UCSD-AML1 (cell line): ENCODE results near the gene DNAH2.
"Not testable (repeated sequence)": the region's sequence is repeated elsewhere in the genome, so short reads cannot be mapped to it uniquely, and the experiment has no call there.

Experiments
- DNase-seq: peaks from one replicate; lab custom pipeline; 2025; ENCODE audit not compliant: unreplicated experiment; lab: John Stamatoyannopoulos, UW

The DNAH2 gene

GRCh38 chr17:7864384-7864783 lies 146.8 kb downstream of the DNAH2 start:
- DNase-seq = not testable (repeated sequence)

- no peak for DNase-seq
These were observed 147.6 kb downstream of the DNAH2 start for GRCh38 chr17:7864995-7865650.

GRCh38 chr17:7867881-7868329 lies 150.4 kb downstream of the DNAH2 start:
- no peak for DNase-seq

- DNase-seq = no peak
These were observed 155.5 kb downstream of the DNAH2 start for GRCh38 chr17:7873051-7873450.

- DNase-seq = no peak
These were observed 158.3 kb downstream of the DNAH2 start for GRCh38 chr17:7875804-7876370.

GRCh38 chr17:7878234-7878633 lies 160.7 kb downstream of the DNAH2 start:
- DNase-seq = no peak

GRCh38 chr17:7880076-7880868 lies 162.7 kb downstream of the DNAH2 start:
- no peak for DNase-seq

- DNase-seq = no peak
These were observed 163.9 kb downstream of the DNAH2 start for GRCh38 chr17:7881276-7882054.

- DNase-seq = no peak
These were observed 164.5 kb downstream of the DNAH2 start for GRCh38 chr17:7882068-7882467.

- no peak for DNase-seq
These were observed 165.1 kb downstream of the DNAH2 start for GRCh38 chr17:7882629-7883028.
